Body of pancreas (tissue), 4 donors: ENCODE measurements around the gene SLC25A25. TPM values are rescaled to one million over a fixed set of nuclear protein-coding genes. Genes with fewer than 3 reads are reported as not detected.

Experiments
- ATAC-seq: fragments of 150-250 bp; one replicate; pipeline ENCODE4 v1.9.1; 2016
- DNase-seq, 4 donors: peaks; one replicate each; pipeline ENCODE4 v3.0.0-alpha.2; 2019
- H3K27ac ChIP-seq, 4 donors: fragments of 200-600 bp; sonication (generic); 1 replicate in 3 of 4; 2 replicates in 1 of 4; pipeline versions ENCODE4 v1.5.1 to v1.6.1; 2016 to 2019; ENCODE audit warnings: mild to moderate bottlenecking in 1 of 4, mixed read lengths in 1 of 4, moderate library complexity in 1 of 4
- H3K27me3 ChIP-seq, 2 donors: fragments of 200-600 bp; sonication (generic); one replicate each; pipeline ENCODE4 v1.6.0; 2016; ENCODE audit warnings: mild to moderate bottlenecking in 1 of 2
- H3K36me3 ChIP-seq, 2 donors: fragments of 200-600 bp; sonication (generic); replicated peaks in 1 of 2; 2 replicates each; pipeline ENCODE4 v1.5.1; 2016; ENCODE audit warnings: low read depth in 2 of 2; ENCODE audit not compliant: insufficient read depth in 1 of 2
- H3K4me1 ChIP-seq: fragments of 200-600 bp; sonication (generic); one replicate; pipeline ENCODE4 v1.6.0; 2016
- H3K4me3 ChIP-seq, 2 donors: fragments of 200-600 bp; sonication (generic); 1 replicate in 1 of 2; 2 replicates in 1 of 2; pipeline ENCODE4 v1.5.1; 2016 to 2019
- H3K9me3 ChIP-seq, 3 donors: fragments of 200-600 bp; sonication (generic); 1 replicate in 2 of 3; 2 replicates in 1 of 3; pipeline ENCODE4 v1.5.1; 2016
- CTCF ChIP-seq, 7 experiments: fragments of 450-650 bp in 4 of 7; fragments of 200-600 bp in 3 of 7; sonication (generic) in 3 of 7; IDR thresholded peaks; one replicate each; pipeline ENCODE4 v1.5.1; 2016 to 2019; ENCODE audit warnings: antibody characterized with exemption in 7 of 7
- POLR2A ChIP-seq, 3 donors: fragments of 450-650 bp; IDR thresholded peaks; one replicate each; pipeline ENCODE4 v1.6.1; 2016; ENCODE audit warnings: antibody characterized with exemption in 3 of 3, mild to moderate bottlenecking in 2 of 3
- WGBS, 2 donors: methylation state at CpG; one replicate each; pipeline ENCODE4 v1.1.5; 2017; 5-methylcytosine and 5-hydroxymethylcytosine counted together
- intact Hi-C: fragments of 100-400 bp; cut with DNase I; formaldehyde crosslinking; loops from one replicate; pipeline ENCODE4 v1.15.1; 2023
- total RNA-seq, 2 donors: library from RNA; depleted of rRNA; stranded (reverse); fragments of >200 nt; gene quantifications; one replicate each; pipeline ENCODE4 v1.1.0, GENCODE V29; 2016

Gene SLC25A25
- total RNA-seq, 2 donors from 2014 or later, result 31.4 to 36.6 TPM

- TF ChIP-seq POLR2A (IDR thresholded peaks at IDR 0.05) (peak; percentile 59 to 81 (median 78)), CTCF (IDR thresholded peaks at IDR 0.05) (no peak)
- ATAC-seq (peak; percentile 47), DNase-seq (peak; percentile 89 to 95 (median 93))
- intact Hi-C loops, result no loop called here
- Histone ChIP-seq H3K9me3 (no peaks in the 10 kb centered on the region), H3K36me3 (peaks cover 21 to 29% of the 10 kb centered on the region in 2 donors), H3K27me3 (no peaks in the 10 kb centered on the region), H3K27ac (peak overlapping the region; percentile 88 to 98 (median 94)), H3K4me1 (peaks cover 80% of the 10 kb centered on the region), H3K4me3 (no peak overlapping the region)
- WGBS, 2 donors, result 56 to 74% methylated on average over 9 to 23 of the region's 23 CpGs
Measured at GRCh38 chr9:128102861-128103588, 35.0 kb downstream of the SLC25A25 start.

- intact Hi-C loops, result no loop called here
- no peaks in the 10 kb centered on the region for H3K9me3 ChIP-seq
- H3K4me1 ChIP-seq, result peaks cover 78% of the 10 kb centered on the region
- TF ChIP-seq CTCF (IDR thresholded peaks at IDR 0.05), result peak in 5 of 7 experiments; percentile 7 to 32 (median 22)
- TF ChIP-seq POLR2A (IDR thresholded peaks at IDR 0.05), result no peak
- no peak overlapping the region for H3K4me3 ChIP-seq
- peak overlapping the region; percentile 88 to 98 (median 94) for H3K27ac ChIP-seq
- 43 to 55% methylated on average over 8 of the region's 8 CpGs for WGBS, 2 donors
- H3K27me3 ChIP-seq, result no peaks in the 10 kb centered on the region
- DNase-seq (peak in 2 of 4 donors; percentile 43 to 47), ATAC-seq (no peak)
- peaks cover 21 to 32% of the 10 kb centered on the region in 2 donors for H3K36me3 ChIP-seq
Measured at GRCh38 chr9:128103589-128103962, 35.5 kb downstream of the SLC25A25 start.

- 3 to 14% methylated on average over 4 to 6 of the region's 6 CpGs for WGBS, 2 donors
- H3K27ac ChIP-seq, result peak overlapping the region; percentile 88 to 98 (median 94)
- ATAC-seq (peak; percentile 75), DNase-seq (peak; percentile 88 to 96 (median 92))
- peak in 2 of 3 donors; percentile 62 to 68 for TF ChIP-seq POLR2A (IDR thresholded peaks at IDR 0.05)
- peak in 2 of 7 experiments; percentile 18 to 29 for TF ChIP-seq CTCF (IDR thresholded peaks at IDR 0.05)
- intact Hi-C loops, result no loop called here
- no peaks in the 10 kb centered on the region for H3K9me3 ChIP-seq
- peaks cover 72% of the 10 kb centered on the region for H3K4me1 ChIP-seq
- H3K4me3 ChIP-seq, result no peak overlapping the region
- H3K36me3 ChIP-seq, result peaks cover 21 to 32% of the 10 kb centered on the region in 2 donors
- no peaks in the 10 kb centered on the region for H3K27me3 ChIP-seq
Measured at GRCh38 chr9:128104171-128104618, 36.2 kb downstream of the SLC25A25 start.

GRCh38 chr9:128105538-128106175 is 37.6 kb downstream of the SLC25A25 start:
- intact Hi-C loops, result no loop called here
- 88 to 96% methylated on average over 8 to 21 of the region's 21 CpGs for WGBS, 2 donors
- Histone ChIP-seq H3K27me3 (no peaks in the 10 kb centered on the region), H3K4me3 (no peak overlapping the region), H3K36me3 (peaks cover 21 to 32% of the 10 kb centered on the region in 2 donors), H3K27ac (peak overlapping the region in 3 of 4 donors; percentile 32 to 96 (median 93)), H3K4me1 (peaks cover 62% of the 10 kb centered on the region), H3K9me3 (no peaks in the 10 kb centered on the region)
- TF ChIP-seq CTCF (IDR thresholded peaks at IDR 0.05), result no peak
- TF ChIP-seq POLR2A (IDR thresholded peaks at IDR 0.05), result no peak
- ATAC-seq (no peak), DNase-seq (peak in 1 of 4 donors; percentile 4)
